Fibroblast of skin of abdomen (primary cell): ENCODE measurements around the gene MINK1.
"Not testable (repeated sequence)": the region's sequence is repeated elsewhere in the genome, so short reads cannot be mapped to it uniquely, and the experiment has no call there.

Experiments
- DNase-seq: peaks from one replicate; pipeline ENCODE4 v3.0.0-alpha.2; 2013

MINK1 gene

DNA sequence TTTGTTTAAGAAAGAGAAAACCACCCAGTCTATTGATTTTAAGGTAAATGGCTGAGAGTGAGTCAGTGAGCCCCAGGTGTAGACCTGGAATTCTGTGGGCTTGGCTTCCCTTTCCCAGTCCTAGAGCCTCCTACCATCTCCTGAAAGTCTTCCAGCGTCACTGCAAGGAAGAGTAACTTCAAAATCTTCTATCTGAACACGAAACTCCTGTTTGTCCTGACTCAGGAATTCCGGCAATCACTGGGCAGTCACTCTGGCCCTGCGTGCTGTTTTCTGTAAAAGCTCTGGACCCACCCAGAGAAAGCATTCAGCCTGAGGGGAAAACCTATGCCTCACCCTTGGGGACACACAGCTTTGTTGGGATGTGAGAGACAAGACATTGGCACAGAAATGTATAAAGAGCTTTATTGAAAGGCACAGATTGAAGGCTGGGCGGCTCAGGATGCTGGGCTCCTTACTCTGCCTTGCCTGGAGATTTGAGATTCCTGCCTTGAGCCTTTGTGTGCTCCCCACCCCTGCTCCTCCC, 15.9 kb downstream of the MINK1 start:
- DNase-seq, result no peak

DNA sequence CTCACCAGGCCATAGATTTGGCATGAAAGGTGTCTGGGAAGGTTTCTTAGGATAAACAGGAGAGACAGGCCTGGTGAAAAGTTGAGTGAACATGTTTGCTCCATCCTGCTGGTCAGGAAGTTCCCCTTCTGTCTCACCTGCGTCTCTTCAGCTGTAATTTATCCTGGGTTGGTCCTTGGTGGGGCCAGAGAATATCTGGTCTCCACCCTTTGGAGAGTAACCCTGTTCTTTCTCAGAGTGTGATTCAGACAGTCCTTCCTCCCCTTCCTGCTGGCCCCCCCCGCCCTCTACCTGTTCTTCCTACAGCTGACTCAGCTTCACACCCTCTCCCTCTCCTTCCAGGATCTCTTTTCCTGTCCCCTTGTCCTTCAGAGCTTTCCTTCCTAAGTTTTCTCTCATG, 17.1 kb downstream of the MINK1 start:
- no peak for DNase-seq

DNA sequence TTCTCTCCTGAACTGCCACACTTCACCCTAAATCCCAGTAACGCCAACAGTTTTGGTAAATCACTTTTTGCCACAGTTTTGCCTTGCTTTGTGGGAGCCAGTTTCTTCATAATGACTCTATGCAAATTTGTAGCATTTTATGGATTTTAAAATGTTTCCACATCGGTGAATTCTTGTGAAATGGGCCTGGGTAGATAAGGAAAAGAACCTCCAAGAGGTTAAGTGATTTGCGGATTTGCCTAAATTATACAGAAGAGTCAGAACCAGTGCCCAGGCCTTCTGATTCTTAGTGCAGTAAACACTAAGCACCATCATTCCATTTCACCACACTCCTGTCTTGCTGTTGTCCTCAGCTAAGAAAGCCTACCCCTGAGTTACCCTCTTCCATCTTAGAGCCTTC, 17.9 kb downstream of the MINK1 start:
- no peak for DNase-seq

DNA sequence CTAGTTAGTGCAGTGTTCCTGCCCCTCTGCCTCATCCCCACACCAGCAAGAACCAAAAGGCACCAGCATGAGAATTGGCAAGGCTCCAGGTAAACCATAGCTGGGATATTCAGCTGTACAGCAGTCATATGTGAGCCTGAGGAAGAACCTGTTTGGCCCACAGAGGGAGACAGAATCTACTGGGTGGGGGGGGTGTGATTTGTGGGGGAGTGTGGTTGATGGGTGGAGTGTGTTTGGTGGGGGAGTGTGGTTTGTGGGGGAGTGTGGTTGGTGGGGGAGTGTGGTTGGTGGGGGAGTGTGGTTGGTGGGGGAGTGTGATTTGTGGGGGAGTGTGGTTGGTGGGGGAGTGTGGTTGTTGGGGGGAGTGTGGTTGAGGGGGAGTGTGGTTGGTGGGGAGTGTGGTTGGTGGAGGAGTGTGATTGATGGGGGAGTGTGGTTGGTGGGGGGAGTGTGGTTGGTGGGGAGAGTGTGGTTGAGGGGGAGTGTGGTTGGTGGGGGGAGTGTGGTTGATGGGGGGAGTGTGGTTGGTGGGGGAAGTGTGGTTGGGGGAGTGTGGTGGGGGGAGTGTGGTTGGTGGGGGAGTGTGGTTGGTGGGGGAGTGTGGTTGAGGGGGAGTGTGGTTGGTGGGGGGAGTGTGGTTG, 19.5 kb downstream of the MINK1 start:
- peak; percentile 77 for DNase-seq

DNA sequence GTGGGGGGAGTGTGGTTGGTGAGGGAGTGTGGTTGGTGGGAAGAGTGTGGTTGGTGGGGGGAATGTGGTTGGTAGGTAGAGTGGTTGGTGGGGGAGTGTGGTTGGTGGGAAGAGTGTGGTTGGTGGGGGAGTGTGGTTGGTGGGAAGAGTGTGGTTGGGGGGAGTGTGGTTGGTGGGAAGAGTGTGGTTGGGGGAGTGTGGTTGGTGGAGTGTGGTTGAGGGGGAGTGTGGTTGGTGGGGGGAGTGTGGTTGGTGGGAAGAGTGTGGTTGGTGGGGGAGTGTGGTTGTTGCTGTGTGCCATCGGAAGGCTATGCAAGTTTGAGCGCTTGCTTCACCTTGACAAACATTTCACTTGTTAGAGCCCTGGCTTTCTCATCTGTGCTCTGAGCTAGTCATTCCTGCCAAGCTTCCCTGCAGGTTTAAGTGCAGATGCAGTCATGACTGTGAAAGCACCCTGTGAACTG, 20.1 kb downstream of the MINK1 start:
- DNase-seq, result no peak

DNA sequence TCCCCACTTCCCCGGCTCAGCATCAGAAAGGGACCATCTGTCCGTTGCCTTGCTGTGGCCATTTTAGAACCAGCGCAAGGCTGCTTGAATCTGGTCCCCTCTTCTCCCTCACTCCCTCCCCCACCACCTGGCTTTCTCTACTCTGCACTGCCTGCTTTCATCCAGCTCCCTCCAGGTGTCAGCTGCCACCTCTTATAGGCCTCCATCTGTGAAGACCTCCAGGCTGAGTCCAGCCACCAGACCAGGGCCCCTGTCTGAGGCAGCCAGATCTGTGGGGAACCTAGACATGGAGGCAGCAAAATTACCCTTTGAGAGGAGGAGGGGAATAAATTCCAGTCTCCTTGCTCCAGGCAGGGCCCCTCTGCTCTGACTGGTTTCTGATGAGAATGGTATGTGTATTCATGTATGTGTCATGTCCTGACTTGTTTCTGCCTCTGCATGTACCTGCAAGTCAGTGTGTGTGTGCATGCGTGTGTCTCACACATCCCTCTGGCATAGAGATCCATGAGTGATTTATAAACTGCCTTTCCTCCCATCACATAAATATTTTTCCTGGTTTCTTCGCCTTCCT, 21.1 kb downstream of the MINK1 start:
- peak; percentile 85 for DNase-seq

DNA sequence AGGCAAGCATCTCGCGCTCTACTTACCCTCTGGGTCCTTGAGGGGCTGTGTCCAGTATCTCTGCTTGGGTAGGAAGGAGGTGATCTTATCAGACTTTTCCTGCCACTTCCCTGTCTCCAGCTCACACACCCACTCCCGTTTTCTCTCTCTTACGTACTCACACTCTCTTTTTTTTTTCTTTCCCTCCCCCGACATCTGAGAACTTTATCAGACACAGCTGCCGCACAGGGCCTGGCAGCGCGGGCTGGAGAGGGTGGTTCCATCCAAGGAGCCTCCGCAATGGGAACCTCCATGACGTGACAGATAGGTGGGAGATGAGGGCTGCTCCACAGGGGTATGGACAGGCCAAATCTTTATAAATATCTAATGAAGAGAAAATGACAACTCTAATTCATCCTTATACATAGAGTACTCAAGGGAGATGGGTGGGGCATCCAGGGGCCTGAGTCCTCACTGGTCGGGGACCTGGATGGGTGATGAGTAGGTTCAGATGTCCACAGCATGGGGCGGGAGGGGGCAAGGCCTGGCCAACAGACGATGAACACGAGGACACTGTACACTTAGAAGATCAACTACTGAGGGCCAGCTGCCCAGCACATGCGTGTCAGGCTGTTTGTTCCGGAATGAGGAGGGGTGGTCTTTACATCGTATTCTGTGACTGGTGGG, 23.3 kb downstream of the MINK1 start:
- no peak for DNase-seq

DNA sequence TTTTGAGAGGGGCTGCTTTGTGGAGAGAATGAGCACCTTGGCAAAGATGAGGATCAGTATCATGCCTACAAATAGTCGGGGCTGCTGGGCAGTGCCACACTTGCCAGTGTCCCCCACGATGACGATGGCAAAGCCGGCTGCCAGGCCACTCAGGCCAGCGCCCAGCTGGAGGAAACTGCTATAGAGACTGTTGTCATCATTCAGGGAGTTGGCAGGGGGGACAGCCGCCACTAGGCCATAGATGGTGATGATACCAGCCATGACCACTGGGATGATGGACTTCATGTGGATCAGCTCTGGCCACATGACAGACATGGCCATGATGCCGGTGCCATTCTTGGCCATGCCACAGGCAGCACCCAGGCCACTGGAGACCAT, 23.8 kb downstream of the MINK1 start:
- DNase-seq, result no peak

DNA sequence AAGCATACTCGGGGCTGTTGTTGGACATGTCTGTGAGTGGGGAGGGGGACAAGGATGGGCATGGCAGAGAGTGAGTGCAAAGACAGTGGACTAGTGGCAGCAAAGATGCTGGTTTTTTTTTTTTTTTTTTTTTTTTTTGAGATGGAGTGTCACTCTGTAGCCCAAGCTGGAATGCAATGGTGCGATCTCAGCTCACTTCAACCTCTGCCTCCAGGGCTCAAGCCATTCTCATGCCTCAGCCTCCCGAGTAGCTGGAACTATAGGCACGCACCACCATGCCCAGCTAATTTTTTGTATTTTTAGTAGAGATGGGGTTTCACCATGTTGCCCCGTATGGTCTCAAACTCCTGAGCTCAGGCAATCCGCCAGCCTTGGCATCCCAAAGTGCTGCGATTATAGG, 24.2 kb downstream of the MINK1 start:
- not testable (repeated sequence) for DNase-seq

DNA sequence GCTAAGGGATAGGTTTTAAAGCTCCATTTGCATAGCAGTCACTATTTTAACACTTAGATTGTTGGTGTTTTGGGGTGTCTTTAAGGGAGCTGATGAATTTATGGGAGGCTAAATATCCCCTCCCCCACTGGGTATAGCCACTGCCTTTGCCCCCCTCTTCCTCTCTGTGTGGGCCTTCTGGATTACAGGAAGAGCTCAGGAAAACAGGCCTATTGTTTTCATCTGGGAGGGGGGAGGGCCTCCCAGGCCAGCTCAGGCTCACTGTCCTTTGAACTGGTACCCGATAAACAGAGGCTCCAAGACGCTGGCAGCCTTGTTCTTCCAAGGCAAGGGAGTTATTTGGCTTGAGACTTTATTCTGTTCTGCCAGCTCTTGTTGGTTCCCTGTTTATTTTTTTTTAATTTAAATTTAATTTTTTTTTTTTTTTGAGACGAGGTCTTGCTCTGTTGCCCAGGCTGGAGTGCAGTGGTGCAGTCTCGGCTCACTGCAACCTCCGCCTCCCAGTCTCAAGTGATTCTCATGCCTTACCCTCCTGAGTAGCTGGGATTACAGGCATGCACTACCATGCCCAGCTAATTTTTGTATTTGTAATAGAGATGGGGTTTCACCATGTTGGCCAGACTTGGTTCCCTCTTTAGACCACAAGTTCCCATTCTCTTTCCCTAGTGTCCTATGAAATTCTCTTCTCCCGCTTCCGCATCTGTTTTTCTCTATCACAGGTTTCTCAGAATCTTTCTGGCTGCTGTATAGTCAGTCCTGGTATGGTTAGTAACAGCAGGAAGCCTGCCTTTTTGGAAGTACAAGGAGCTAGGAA, 25.1 kb downstream of the MINK1 start:
- DNase-seq, result no peak

DNA sequence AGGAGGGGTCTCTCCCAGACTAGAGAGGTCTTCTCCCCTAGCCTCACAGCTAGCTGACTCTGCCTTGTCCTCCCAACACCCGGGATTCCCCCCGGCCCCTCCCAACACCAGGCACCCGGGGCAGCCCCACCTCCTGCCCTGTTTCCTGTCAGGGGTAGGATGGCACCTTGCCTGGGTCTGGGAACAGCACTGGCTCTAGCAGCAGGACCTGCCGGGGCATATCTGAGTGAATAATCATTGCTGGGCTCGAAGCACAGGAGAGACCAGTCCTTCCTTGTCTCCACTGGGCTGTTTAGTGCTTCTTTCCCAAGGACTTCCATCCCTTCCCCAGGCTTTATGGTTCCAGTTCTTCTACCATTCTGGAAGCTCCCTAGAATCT, 25.7 kb downstream of the MINK1 start:
- no peak for DNase-seq

DNA sequence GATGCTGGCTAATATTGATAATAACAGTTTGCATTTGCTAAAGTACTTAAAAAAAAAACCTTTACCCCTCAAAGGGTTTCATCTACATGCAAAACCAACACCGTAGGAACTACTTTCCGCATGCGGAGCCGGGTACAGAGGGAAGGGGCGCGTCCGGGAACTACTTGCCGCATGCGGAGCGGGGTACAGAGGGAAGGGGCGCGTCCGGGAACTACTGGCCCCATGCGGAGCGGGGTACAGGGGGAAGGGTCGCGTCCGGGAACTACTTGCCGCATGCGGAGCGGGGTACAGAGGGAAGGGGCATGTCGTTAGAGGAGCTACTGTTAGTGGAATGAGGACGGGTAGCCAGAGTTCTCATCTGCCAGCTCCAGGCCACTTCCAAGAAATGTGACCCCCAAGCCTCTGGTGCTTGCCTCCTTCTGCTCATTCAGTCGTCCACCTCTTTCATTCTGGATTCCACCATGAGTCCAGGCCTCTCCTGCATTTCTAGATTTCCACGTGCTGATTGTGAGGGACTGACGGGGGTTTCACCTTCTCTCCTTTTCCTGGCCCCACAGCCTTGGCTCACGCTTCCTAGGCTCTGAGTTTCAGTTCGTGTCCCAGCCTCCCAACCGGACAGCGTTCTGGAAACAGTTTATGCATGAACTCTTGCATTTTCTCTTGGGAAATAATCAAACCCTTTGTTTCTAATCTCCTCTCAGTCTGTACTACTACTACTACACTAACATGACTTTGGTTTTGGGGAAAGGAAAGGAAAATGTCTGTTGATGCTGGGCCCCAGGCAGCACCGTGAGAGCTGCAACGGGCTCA, 26.9 kb downstream of the MINK1 start:
- DNase-seq, result no peak

DNA sequence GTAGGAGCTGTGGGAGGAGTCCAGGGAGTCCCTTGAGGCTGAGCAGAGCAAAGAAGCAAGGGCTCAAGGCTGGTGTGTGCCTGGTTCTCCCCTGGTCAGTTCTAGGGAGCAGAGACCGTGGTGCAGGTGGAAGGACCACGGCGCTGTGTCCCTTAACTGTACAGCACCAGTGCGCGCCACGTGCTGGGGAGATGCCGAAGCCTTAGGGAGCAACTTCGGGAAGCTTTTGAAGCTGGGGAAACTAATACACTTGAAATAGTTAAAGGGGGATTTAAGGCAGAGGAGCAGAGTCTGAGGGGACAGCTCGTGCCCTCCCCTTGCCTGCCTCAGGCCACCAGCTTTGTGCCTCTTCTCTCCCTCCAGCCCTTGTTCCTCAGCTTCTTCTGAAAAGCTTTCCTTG, 27.5 kb downstream of the MINK1 start:
- no peak for DNase-seq

DNA sequence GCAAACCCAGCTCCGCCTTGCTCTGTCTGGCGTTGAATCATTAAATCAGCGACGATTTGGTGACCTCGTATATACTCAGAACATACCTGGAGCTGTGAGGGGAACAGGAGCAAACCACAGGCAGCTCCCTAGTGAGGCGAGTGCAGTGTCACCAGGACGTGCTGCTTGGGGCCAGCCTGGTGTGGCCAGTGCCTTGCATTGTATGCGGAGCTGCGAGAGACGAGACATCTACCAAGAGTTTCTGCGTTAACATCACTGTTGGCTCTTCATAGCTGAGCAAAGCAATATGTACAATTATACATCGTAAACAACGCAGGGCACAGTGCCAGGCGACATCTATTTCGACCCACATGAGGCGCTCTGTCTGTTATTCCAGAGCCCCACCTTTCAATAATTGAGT, 27.9 kb downstream of the MINK1 start:
- no peak for DNase-seq

DNA sequence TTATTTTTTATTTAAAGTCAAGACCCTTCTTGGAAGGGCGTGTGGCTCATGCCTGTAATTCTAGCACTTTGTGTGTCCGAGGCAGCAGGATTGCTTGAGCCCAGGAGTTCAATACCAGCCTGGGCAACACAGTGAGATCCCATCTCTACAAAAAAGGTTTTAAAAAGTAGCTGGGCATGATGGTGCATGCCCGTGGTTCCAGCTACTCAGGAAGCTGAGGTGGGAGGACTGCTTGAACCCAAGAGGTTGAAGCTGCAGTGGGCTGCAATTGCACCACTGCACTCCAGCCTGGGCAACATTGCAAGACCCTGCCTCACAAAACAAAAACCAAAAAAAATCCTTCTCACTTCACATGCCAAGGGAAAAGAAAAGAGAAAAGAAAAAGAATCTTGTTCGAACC, 29.6 kb downstream of the MINK1 start:
- DNase-seq, result no peak

DNA sequence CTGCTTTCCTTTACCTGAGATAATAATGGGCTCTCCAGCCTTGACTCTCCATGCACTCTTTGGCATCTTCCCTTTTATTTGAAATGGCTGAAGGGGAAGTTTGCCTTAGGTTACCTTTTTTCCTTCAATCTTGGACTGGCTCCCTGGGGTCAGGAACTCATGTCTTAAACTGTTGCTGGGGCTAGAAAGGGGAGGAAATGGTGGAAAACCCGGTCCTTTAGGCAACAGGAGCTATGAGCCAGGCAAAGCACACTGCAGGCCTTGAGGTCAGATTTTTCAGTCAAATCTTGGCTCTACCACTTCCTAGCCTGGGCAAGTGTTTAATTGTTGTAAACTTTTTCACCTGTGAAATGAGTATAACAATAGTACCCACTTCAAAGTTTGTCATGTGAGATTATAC, 30.2 kb downstream of the MINK1 start:
- no peak for DNase-seq

DNA sequence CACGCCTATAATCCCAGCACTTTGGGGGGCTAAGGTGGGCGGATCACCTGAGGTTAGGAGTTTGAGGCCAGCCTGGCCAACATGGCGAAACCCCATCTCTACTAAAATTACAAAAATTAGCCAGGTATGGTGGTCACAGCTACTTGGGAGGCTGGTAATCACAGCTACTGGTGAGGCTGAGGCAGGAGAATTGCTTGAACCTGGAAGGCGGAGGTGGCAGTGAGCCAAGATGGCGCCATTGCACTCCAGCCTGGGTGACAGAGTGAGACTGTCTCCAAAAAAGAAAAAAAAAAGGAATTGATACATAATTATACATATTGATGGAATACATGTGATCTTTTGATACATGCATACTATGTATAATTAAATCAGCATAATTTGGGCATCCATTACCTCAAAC, 34.4 kb downstream of the MINK1 start:
- DNase-seq, result not testable (repeated sequence)

DNA sequence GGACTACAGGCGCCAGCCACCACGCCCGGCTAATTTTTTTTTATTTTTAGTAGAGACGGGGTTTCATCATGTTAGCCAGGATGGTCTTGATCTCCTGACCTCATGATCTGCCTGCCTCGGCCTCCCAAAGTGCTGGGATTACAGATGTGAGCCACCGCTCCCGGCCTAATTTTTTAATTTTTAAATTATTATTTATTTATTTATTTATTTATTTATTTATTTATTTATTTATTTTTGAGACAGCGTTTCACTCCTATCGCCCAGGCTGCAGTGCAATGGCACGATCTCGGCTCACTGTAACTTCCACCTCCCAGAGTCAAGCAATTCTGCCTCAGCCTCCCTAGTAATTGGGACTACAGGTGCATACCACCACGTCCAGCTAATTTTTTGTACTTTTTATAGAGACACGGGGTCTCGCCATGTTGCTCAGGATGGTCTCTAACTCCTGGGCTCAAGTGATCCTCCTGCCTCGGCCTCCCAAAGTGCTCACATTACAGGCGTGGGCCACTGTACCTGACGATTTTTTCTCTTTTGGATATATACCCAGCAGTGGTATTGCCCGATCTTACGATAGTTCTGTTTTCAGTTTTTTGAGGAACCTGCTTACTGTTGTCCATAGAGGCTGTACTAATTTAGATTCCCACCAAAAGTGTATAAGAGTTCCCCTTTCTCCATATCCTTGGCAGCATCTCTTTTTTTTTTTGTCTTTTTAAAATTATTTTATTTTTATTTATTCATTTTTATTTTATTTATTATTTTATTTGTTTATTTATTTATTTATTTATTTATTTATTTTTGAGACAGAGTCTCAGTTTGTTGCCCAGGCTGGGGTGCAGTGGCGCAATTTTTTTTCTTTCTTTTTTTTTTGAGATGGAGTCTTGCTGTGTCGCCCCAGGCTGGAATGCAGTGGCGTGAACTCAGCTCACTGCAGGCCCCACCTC, 36.2 kb downstream of the MINK1 start:
- not testable (repeated sequence) for DNase-seq

DNA sequence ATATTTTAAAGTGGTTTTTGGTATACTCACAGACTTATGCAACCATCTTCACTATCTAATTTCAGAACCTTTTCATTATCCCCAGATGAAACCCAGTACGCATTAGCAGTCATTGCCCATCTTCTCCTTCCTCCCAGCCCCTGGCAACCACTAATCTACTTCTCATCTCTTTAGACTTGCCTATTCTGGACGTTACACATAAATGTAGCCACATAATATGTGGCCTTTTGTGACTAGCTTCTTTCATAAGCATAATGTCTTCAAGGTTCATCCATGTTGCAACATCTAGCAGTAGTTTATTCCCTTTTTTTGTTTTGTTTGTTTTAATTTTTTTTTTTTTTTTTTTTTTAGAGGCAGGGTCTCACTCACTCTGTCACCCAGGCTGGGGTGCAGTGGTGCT, 37.7 kb downstream of the MINK1 start:
- DNase-seq, result no peak

DNA sequence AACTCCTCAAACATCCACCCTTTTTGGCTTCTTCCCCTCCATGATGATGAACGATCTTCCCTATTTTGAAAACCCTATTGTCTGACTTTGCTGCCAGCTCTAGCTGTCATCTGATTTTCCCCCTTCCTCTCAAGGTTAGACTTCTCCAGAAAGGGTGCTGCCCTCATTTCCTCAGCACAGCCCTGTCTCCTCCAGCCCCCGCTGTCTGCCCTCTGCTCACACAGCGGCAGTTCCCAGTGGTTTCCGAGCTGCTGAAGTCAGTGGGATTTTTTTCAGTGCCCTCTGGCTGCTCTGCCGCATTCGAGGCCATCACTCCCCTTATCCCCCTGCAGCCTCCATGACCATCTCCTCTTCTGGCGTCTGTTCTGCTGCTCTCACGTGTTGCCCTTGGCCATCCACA, 39.6 kb downstream of the MINK1 start:
- no peak for DNase-seq

DNA sequence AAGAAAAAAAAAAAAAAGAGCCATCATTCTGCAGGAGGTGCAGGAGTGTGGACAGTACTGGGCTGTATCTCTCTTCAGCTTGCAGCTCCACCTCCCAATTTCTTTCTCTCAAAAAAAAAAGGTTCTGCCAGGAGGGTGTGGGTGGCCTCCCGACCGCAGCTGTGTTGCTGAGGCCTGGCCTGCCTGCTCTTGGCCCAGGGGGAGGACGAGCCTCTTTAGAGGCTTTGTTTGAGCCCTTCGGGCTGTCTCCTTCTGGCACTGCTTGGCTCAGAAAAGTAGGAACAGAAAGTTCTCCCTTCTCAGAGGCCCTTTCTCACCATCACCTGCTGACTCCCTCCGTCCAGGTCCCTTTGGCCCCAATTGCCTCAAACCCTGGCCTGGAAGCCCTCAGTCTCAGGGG, 43.9 kb downstream of the MINK1 start:
- no peak for DNase-seq
